ENCODE data around the gene LKAAEAR1. TPM values are rescaled to one million over a fixed set of nuclear protein-coding genes. Genes with fewer than 3 reads are reported as not detected.

The LKAAEAR1 gene
- total and polyA plus RNA-seq, 2 donors = 0.14 to 0.80 TPM

GRCh38 chr20:64067005-64067632 is 17.1 kb downstream of the LKAAEAR1 start:
- Histone ChIP-seq H3K9me3 (ENCODE audit: control insufficient read depth in 2 of 2, insufficient read depth in 1 of 2, low read length in 1 of 2) (peaks cover 0 to 2% of the 10 kb centered on the region in 2 donors), H3K4me3 (ENCODE audit: low read length in 2 of 2) (no peak overlapping the region), H3K27me3 (ENCODE audit: control insufficient read depth in 2 of 2, insufficient read depth in 1 of 2, low read length in 1 of 2) (no peaks in the 10 kb centered on the region), H3K36me3 (ENCODE audit: control insufficient read depth in 2 of 2, insufficient read depth in 2 of 2, low read length in 1 of 2) (peaks cover 0 to 4% of the 10 kb centered on the region in 2 donors), H3K4me1 (ENCODE audit: control insufficient read depth in 2 of 2, insufficient read depth in 2 of 2, low read length in 2 of 2) (peaks cover 27 to 53% of the 10 kb centered on the region in 2 donors), H3K27ac (ENCODE audit: low read depth in 1 of 2, low read length in 1 of 2) (no peak overlapping the region)
- 82% methylated on average over 6 of the region's 6 CpGs for WGBS
- DNase-seq (ENCODE audit: low read depth in 6 of 9, low spot score in 9 of 9) = no peak

DNA sequence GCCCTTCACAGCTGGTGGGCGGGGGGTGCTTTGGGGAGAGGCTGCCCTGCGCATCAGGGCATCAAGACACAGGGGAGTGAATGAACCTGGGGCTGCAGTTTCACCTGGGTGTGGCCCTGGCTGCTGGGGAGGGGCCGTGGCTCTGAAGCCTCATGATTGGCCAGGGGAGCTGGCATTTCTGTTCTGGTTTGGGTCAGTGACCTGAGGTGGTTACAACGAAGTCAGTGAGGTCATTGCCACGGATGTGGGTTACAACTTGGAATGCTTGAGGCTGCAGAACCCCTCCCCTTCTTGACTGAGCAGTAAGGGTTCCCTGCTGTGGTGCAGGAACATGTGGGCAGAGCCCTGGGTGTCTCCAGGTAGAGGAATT is 18.2 kb downstream of the LKAAEAR1 start:
- Histone ChIP-seq H3K27me3 (ENCODE audit: control insufficient read depth in 2 of 2, insufficient read depth in 1 of 2, low read length in 1 of 2) (no peaks in the 10 kb centered on the region), H3K9me3 (ENCODE audit: control insufficient read depth in 2 of 2, insufficient read depth in 1 of 2, low read length in 1 of 2) (peaks cover 0 to 2% of the 10 kb centered on the region in 2 donors), H3K4me3 (ENCODE audit: low read length in 2 of 2) (no peak overlapping the region), H3K27ac (ENCODE audit: low read depth in 1 of 2, low read length in 1 of 2) (peak overlapping the region; percentile 53 to 93), H3K4me1 (ENCODE audit: control insufficient read depth in 2 of 2, insufficient read depth in 2 of 2, low read length in 2 of 2) (peaks cover 27 to 55% of the 10 kb centered on the region in 2 donors), H3K36me3 (ENCODE audit: control insufficient read depth in 2 of 2, insufficient read depth in 2 of 2, low read length in 1 of 2) (no peaks in the 10 kb centered on the region)
- WGBS = 55% methylated on average over 5 of the region's 5 CpGs
- DNase-seq (ENCODE audit: low read depth in 6 of 9, low spot score in 9 of 9) = peak in 1 of 9 donors; percentile 62

- no peaks in the 10 kb centered on the region for H3K36me3 ChIP-seq (ENCODE audit: control insufficient read depth in 2 of 2, insufficient read depth in 2 of 2, low read length in 1 of 2)
- H3K27ac ChIP-seq (ENCODE audit: low read depth in 1 of 2, low read length in 1 of 2) = peak overlapping the region; percentile 58 to 93
- no peak overlapping the region for H3K4me3 ChIP-seq (ENCODE audit: low read length in 2 of 2)
- no peaks in the 10 kb centered on the region for H3K27me3 ChIP-seq (ENCODE audit: control insufficient read depth in 2 of 2, insufficient read depth in 1 of 2, low read length in 1 of 2)
- DNase-seq (ENCODE audit: low read depth in 6 of 9, low spot score in 9 of 9) = peak in 5 of 9 donors; percentile 55 to 85 (median 69)
- H3K9me3 ChIP-seq (ENCODE audit: control insufficient read depth in 2 of 2, insufficient read depth in 1 of 2, low read length in 1 of 2) = peaks cover 0 to 2% of the 10 kb centered on the region in 2 donors
- WGBS = 41% methylated on average over 27 of the region's 27 CpGs
- peaks cover 27 to 55% of the 10 kb centered on the region in 2 donors for H3K4me1 ChIP-seq (ENCODE audit: control insufficient read depth in 2 of 2, insufficient read depth in 2 of 2, low read length in 2 of 2)
These were observed 18.9 kb downstream of the LKAAEAR1 start for GRCh38 chr20:64065062-64065973.

- Histone ChIP-seq H3K27me3 (ENCODE audit: control insufficient read depth in 2 of 2, insufficient read depth in 1 of 2, low read length in 1 of 2) (no peaks in the 10 kb centered on the region), H3K9me3 (ENCODE audit: control insufficient read depth in 2 of 2, insufficient read depth in 1 of 2, low read length in 1 of 2) (peaks cover 0 to 2% of the 10 kb centered on the region in 2 donors), H3K36me3 (ENCODE audit: control insufficient read depth in 2 of 2, insufficient read depth in 2 of 2, low read length in 1 of 2) (no peaks in the 10 kb centered on the region), H3K27ac (ENCODE audit: low read depth in 1 of 2, low read length in 1 of 2) (no peak overlapping the region), H3K4me3 (ENCODE audit: low read length in 2 of 2) (no peak overlapping the region), H3K4me1 (ENCODE audit: control insufficient read depth in 2 of 2, insufficient read depth in 2 of 2, low read length in 2 of 2) (peaks cover 27 to 55% of the 10 kb centered on the region in 2 donors)
- WGBS = 88% methylated on average over 12 of the region's 12 CpGs
- DNase-seq (ENCODE audit: low read depth in 6 of 9, low spot score in 9 of 9) = no peak
These were observed 20.0 kb downstream of the LKAAEAR1 start for GRCh38 chr20:64064145-64064698.

DNA sequence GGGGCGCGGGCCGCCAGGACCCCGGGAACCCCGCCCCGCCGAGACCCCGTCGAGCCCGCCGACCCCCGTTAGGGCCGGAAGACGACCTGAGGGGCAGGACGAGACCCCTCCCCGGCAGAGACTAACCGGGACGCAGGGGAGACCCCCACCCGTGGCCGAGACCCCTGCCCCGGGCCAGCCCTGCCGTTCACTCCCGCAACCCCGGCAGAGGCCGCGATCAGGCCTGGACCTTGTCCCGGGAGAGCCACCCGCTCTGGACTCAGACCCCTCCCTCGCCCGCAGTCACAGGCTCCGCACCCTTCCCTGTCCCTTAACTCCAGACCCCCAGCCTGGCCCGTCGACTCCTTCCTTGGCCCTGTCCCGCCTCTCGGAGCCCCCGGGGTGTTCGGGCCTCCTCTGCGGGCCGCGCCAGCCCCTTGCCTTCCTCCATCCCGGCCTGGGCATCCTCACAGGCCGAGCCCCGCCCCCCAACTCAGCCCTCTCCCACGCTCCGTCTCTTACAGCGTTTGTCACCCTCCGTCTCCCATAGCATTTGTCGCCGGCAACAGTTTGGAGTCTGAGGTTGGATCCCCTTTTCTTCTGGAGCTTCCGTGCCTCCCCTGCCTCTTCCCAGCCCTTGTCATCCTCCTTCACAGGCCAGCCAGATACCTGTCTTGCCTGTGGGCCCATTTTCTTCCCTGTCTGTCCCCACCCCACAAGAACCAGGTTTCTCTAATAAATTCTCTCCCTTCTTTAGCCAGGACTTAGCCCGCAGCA is 20.6 kb downstream of the LKAAEAR1 start:
- DNase-seq (ENCODE audit: low read depth in 6 of 9, low spot score in 9 of 9) = no peak
- Histone ChIP-seq H3K9me3 (ENCODE audit: control insufficient read depth in 2 of 2, insufficient read depth in 1 of 2, low read length in 1 of 2) (peaks cover 0 to 2% of the 10 kb centered on the region in 2 donors), H3K4me3 (ENCODE audit: low read length in 2 of 2) (peak overlapping the region; percentile 65 to 79), H3K36me3 (ENCODE audit: control insufficient read depth in 2 of 2, insufficient read depth in 2 of 2, low read length in 1 of 2) (no peaks in the 10 kb centered on the region), H3K4me1 (ENCODE audit: control insufficient read depth in 2 of 2, insufficient read depth in 2 of 2, low read length in 2 of 2) (peaks cover 27 to 55% of the 10 kb centered on the region in 2 donors), H3K27me3 (ENCODE audit: control insufficient read depth in 2 of 2, insufficient read depth in 1 of 2, low read length in 1 of 2) (no peaks in the 10 kb centered on the region), H3K27ac (ENCODE audit: low read depth in 1 of 2, low read length in 1 of 2) (no peak overlapping the region)
- WGBS = 6% methylated on average over 51 of the region's 51 CpGs

DNA sequence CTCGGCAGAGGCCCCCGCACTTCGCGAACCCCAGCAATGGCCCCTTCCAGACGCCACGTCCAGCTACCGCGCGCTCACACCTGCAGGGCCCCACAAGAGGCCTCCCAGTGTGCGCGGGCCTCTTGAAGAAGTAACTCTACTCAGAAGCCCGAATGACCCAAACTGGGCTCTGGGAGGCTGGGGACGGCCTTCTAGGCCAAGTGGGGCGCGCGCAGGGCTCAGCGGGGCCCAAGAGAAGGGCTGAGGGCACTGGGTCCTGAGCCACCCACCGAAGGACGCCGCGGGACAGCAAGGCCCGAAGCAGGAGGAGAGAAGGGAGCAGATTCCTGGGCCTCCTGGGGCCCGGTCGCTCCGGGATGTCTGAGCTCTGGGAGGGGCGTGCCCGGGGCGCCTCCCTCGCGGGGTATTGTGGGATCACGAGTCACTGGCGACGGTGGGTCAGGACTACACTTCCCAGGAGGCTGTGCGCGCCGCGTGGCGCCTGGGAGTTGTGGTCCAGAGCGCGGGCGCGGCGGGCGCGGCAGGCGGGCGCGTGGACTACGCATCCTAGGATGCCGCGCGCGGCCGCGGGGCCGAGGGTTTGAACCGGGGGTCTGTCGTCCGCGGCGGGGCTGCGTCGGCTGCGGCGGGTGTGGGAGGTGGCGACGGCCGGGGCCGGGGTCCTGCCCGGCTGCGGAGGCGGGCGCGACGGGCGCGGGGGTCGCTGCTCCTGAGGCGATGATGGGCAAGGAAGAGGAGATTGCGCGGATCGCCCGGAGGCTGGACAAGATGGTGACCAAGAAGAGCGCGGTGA is 21.4 kb downstream of the LKAAEAR1 start, which contains the start of gene TCEA2:
TCEA2 (plus strand) TSS at position 603 of the 793 bp plus-strand sequence; CDS start at position 718, 115 bp downstream.
- H3K4me1 ChIP-seq (ENCODE audit: control insufficient read depth in 2 of 2, insufficient read depth in 2 of 2, low read length in 2 of 2) = peaks cover 27 to 57% of the 10 kb centered on the region in 2 donors
- no peaks in the 10 kb centered on the region for H3K27me3 ChIP-seq (ENCODE audit: control insufficient read depth in 2 of 2, insufficient read depth in 1 of 2, low read length in 1 of 2)
- H3K4me3 ChIP-seq (ENCODE audit: low read length in 2 of 2) = peak within 1 kb of the TSS; percentile 65 to 79
- no peaks in the 10 kb centered on the region for H3K36me3 ChIP-seq (ENCODE audit: control insufficient read depth in 2 of 2, insufficient read depth in 2 of 2, low read length in 1 of 2)
- WGBS = 11% methylated on average over 85 of the region's 85 CpGs
- peak within 1 kb of the TSS; percentile 51 to 81 for H3K27ac ChIP-seq (ENCODE audit: low read depth in 1 of 2, low read length in 1 of 2)
- peak; percentile 85 to 97 (median 94) for DNase-seq (ENCODE audit: low read depth in 6 of 9, low spot score in 9 of 9)
- peaks cover 0 to 2% of the 10 kb centered on the region in 2 donors for H3K9me3 ChIP-seq (ENCODE audit: control insufficient read depth in 2 of 2, insufficient read depth in 1 of 2, low read length in 1 of 2)

- DNase-seq (ENCODE audit: low read depth in 6 of 9, low spot score in 9 of 9) = no peak
- 70% methylated on average over 5 of the region's 5 CpGs for WGBS
- Histone ChIP-seq H3K27me3 (ENCODE audit: control insufficient read depth in 2 of 2, insufficient read depth in 1 of 2, low read length in 1 of 2) (peaks cover 0 to 3% of the 10 kb centered on the region in 2 donors), H3K9me3 (ENCODE audit: control insufficient read depth in 2 of 2, insufficient read depth in 1 of 2, low read length in 1 of 2) (peaks cover 0 to 2% of the 10 kb centered on the region in 2 donors), H3K36me3 (ENCODE audit: control insufficient read depth in 2 of 2, insufficient read depth in 2 of 2, low read length in 1 of 2) (no peaks in the 10 kb centered on the region), H3K4me1 (ENCODE audit: control insufficient read depth in 2 of 2, insufficient read depth in 2 of 2, low read length in 2 of 2) (peaks cover 30 to 57% of the 10 kb centered on the region in 2 donors), H3K27ac (ENCODE audit: low read depth in 1 of 2, low read length in 1 of 2) (peak overlapping the region in 1 of 2 donors; percentile 43), H3K4me3 (ENCODE audit: low read length in 2 of 2) (peak overlapping the region; percentile 41 to 79)
These were observed 22.0 kb downstream of the LKAAEAR1 start for GRCh38 chr20:64062276-64062595.

DNA sequence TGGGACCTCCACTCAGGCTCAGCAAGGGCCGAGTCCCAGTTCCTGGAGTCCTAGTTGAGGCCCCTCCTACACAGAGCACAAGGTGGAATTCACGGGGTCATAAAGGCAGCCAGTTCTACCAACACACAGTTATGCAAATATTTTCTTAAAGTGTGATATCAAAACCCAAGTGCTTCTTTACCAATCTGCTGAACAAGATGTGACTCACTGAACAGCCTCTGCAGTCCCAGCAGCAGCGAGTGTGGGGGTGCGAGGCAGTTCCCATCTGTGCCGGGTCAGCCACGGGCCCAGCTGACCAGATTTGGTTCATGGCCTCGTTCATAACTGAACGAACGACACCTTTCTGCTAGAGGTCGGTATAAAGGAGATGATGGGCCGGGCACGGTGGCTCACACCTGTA is 25.7 kb downstream of the LKAAEAR1 start:
- H3K4me1 ChIP-seq (ENCODE audit: control insufficient read depth in 2 of 2, insufficient read depth in 2 of 2, low read length in 2 of 2) = peaks cover 4 to 50% of the 10 kb centered on the region in 2 donors
- DNase-seq (ENCODE audit: low read depth in 6 of 9, low spot score in 9 of 9) = no peak
- H3K27me3 ChIP-seq (ENCODE audit: control insufficient read depth in 2 of 2, insufficient read depth in 1 of 2, low read length in 1 of 2) = peaks cover 0 to 33% of the 10 kb centered on the region in 2 donors
- 94% methylated on average over 12 of the region's 12 CpGs for WGBS
- no peak overlapping the region for H3K4me3 ChIP-seq (ENCODE audit: low read length in 2 of 2)
- H3K27ac ChIP-seq (ENCODE audit: low read depth in 1 of 2, low read length in 1 of 2) = no peak overlapping the region
- H3K9me3 ChIP-seq (ENCODE audit: control insufficient read depth in 2 of 2, insufficient read depth in 1 of 2, low read length in 1 of 2) = no peaks in the 10 kb centered on the region
- H3K36me3 ChIP-seq (ENCODE audit: control insufficient read depth in 2 of 2, insufficient read depth in 2 of 2, low read length in 1 of 2) = no peaks in the 10 kb centered on the region
